GM21423 (cell line): ENCODE data around the gene SH3RF3.

Experiments used
- ATAC-seq: cut with Tn5 transposase; IDR thresholded peaks from one replicate; pipeline ENCODE4 v1.9.1; 2021; ENCODE audit warnings: mild to moderate bottlenecking, moderate library complexity; ENCODE audit not compliant: unreplicated experiment

Gene SH3RF3

DNA sequence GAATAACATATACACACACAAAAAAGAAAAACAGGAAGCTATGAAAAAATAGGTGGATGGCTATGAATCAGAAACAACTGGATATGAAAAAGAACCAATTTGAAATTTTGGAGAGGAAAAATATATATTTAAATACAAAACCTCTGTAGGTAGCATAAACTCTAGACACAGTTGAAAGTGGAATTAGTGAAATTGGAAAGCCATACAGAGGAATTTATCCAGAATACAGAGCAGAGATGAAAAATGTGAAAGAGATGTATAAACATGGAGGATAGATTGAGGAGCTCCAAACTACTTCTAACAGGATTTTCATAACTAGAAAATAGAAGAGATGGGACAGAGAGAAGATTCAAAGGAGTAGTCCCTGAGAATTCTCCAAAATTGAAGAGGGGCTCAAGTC lies 315.9 kb downstream of the SH3RF3 start:
- no peak for ATAC-seq

GRCh38 chr2:109446278-109447131 lies 317.5 kb downstream of the SH3RF3 start:
- ATAC-seq = no peak

DNA sequence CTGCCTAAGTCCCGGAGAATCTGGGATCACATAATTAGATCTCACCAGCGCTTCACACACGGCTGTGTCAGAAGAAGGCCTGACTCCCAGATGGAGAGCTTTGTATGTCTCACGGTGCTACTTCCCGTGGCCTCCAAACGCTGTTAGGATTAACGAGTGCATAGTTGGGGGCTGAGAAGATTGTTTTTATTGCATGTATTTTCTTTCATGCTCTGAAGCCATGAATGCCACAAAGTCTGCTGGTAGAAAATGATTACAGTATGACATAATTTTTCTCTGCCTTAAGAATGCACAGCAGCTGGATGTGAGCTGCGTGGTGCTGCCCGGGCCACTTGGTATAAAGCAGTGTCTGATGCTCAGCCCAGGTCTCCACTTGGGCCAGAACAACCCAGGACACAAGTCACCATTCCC lies 318.3 kb downstream of the SH3RF3 start:
- ATAC-seq = no peak

DNA sequence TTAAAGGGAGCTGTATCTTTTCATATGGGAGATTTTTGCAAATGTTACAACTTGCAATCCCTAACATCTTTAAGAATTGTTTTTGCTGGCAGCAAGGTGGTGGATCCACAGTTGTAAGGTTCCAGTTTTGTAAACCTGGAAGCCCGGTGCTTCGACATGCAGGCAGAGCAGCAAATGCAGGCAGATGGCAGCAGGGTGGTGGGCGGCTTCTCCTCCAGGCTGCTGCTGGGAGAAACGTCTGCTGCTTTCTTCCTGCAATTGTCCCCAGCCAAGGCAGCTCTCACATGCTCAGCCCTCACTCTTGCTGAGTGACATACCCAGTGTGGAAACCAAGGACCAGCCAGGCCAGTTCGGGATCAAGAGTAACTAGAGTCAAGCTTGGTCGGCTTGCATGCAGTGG lies 318.8 kb downstream of the SH3RF3 start:
- ATAC-seq = no peak

- no peak for ATAC-seq
Observed at GRCh38 chr2:109448207-109448606, 319.2 kb downstream of the SH3RF3 start.

- no peak for ATAC-seq
Observed at GRCh38 chr2:109448946-109449788, 320.2 kb downstream of the SH3RF3 start.

DNA sequence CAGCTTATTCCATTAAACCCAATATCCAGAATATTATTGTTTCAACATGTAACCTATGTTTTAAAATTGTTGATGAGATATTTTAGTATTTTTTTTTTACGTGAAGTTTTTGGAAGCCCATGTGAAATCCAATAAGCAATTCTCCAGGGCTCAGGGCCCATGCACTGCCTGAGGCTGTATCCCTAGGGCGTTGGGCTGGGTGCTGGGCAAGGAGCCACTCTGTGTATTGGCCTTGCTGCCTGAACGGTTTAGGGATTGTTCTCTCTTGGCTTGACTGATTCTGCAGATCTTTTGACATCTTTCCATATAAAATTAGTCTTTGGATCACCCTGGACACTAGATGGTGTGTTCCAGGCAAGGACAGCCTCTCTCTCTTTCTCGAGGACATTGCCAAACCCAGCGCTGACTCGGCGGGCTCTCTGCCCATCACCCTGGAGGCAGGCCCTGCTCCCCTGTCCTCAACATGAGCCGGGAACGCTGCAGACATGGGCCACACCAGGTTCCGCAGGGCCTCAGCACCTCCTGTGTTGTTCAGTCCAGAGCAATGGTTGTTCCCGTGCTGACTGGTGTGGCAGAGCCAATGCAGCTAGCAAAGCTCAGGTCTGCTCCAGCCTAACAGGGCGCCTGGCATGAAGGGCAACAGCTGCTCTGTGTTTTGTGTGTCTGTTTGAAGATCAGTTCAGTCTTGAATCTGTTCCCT lies 321.7 kb downstream of the SH3RF3 start:
- ATAC-seq = no peak

- ATAC-seq = no peak
Observed at GRCh38 chr2:109451671-109452070, 322.7 kb downstream of the SH3RF3 start.

GRCh38 chr2:109452318-109453305 lies 323.6 kb downstream of the SH3RF3 start:
- ATAC-seq = no peak

GRCh38 chr2:109453371-109453995 lies 324.5 kb downstream of the SH3RF3 start:
- ATAC-seq = no peak

GRCh38 chr2:109454304-109454703 lies 325.3 kb downstream of the SH3RF3 start:
- no peak for ATAC-seq

- no peak for ATAC-seq
Observed at GRCh38 chr2:109454765-109455394, 325.9 kb downstream of the SH3RF3 start.

DNA sequence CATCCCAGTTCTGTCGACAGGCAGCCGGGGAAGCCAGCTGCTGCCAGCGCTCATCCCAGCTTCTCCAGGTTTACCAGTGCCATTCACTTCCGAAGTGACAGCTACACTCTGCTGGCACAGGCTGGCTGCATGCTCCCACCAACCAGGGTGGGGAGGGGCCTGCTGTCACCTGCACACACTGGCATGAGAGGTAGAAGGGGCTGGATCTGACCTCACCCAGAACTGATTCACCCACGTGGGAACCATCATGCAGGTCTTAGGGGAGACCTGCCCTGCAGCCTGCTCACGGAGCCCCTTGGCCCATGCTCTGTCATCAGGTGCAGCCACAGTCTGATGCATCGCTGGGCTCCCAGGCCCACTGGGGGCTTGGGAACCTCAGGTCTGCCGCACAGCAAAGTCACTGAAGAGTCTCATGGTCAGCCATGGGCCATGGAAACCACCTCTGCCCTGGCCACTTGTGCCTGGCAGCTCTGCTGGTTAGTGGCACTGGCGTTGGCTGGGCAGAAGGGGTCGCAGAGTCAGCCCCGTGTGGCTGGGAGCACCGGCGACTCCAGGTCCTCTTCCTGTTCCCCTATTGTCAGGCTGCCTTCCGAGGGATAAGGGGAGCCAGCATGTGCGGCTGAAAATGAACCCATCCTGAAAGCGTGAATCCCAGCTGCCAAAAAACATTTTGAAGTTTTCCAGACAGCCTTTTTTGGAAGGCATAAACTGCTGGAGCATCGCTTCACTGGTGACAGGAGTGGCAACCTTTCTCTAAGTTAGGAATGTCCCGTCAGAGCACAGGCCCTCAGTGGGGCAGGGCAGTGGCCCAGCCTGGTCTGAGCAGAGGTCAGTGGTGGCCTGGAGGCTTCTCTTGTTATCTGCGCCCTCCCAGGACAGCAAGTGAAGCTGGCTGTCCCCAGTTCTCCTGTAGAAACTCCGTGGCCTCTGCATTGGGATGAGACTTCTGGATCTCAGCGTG lies 327.0 kb downstream of the SH3RF3 start:
- ATAC-seq = no peak

DNA sequence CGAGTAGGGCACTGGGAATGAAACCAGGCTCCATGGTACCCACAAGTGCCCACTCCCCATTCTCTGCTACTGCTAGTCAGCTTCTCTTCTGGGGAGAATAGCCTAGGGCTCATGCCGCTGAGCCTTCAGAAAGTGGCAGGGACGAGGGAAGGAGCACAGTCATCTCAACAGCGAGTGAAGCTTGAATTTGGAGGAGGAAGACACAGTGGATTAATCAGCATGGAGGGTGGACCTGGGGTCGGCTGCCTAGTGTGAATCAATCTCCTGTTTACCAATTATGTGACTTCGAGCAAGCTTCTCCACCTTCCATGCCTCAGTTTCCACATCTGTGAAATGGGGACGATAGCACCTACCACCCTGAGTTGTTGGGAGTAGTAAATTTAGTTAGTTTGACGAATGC lies 327.8 kb downstream of the SH3RF3 start:
- no peak for ATAC-seq

- no peak for ATAC-seq
Observed at GRCh38 chr2:109457366-109457765, 328.4 kb downstream of the SH3RF3 start.

- no peak for ATAC-seq
Observed at GRCh38 chr2:109457794-109458193, 328.8 kb downstream of the SH3RF3 start.

DNA sequence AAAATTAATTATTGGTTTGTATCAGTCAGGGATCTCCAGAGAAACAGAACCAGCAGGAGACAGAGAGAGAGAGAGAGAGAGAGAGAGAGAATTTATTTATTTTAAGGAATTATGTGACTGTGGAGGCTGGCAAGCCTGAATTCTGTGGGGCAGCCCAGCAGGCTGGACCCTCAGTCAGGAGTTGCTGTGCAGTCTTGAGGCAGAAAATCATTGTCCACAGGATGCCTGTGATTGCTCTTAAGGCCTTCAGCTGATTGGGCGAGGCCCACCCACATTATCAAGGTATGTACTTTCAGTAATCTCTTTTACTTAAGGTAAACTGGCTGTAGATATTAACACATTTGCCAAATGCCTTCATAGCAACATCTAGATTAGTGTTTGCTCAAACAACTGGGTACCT lies 329.5 kb downstream of the SH3RF3 start:
- ATAC-seq = no peak

DNA sequence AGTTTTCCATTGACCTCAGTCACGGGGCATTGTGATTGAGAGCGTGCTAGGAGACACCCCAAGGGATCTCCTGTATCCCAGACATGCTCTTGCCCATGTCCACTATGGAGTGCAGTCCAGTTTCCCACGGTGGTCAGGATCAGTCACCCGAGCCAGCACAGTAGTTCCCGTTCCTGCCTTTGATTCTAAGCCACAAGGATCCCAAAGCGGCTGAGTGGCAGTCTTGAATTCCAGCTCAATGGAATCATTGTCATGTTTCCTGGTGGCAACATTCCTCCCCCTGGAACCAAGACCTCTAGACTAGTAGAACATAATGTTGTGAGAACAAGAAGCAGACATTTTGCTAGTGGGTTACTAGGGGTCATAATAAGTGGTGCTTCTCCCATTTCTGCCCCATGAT lies 330.5 kb downstream of the SH3RF3 start:
- ATAC-seq = no peak
